NCI-H2029 (cell line): Measurements from ENCODE around the gene CHST3.
"Not testable (repeated sequence)": the region's sequence is repeated elsewhere in the genome, so short reads cannot be mapped to it uniquely, and the experiment has no call there.

Source experiments
- DNase-seq: peaks from one replicate; lab custom pipeline; 2025; lab: John Stamatoyannopoulos, UW

The CHST3 gene

GRCh38 chr10:71964098-71964742, at the start of gene CHST3:
TSS of gene CHST3 (plus strand) at chr10:71964395. CDS start at chr10:72005843, 41,448 bp downstream.
- no peak for DNase-seq

- DNase-seq = no peak
Measured at GRCh38 chr10:71916827-71917226, 47.4 kb upstream of the CHST3 start.

GRCh38 chr10:71918992-71919391, 45.2 kb upstream of the CHST3 start:
- no peak for DNase-seq

- DNase-seq = not testable (repeated sequence)
Measured at GRCh38 chr10:71919956-71920539, 44.1 kb upstream of the CHST3 start.

GRCh38 chr10:71920540-71921323, 43.5 kb upstream of the CHST3 start:
- no peak for DNase-seq

GRCh38 chr10:71921324-71922027, 42.7 kb upstream of the CHST3 start:
- DNase-seq = peak; percentile 1

GRCh38 chr10:71923138-71923692, 41.0 kb upstream of the CHST3 start:
- no peak for DNase-seq

GRCh38 chr10:71924771-71925170, 39.4 kb upstream of the CHST3 start:
- no peak for DNase-seq

GRCh38 chr10:71927159-71927558, 37.0 kb upstream of the CHST3 start:
- DNase-seq = no peak

GRCh38 chr10:71927776-71928592, 36.2 kb upstream of the CHST3 start:
- DNase-seq = no peak

GRCh38 chr10:71931295-71931694, 32.9 kb upstream of the CHST3 start:
- DNase-seq = no peak

GRCh38 chr10:71933651-71934050, 30.5 kb upstream of the CHST3 start:
- DNase-seq = no peak

- no peak for DNase-seq
Measured at GRCh38 chr10:71938211-71938610, 26.0 kb upstream of the CHST3 start.

- no peak for DNase-seq
Measured at GRCh38 chr10:71939304-71939703, 24.9 kb upstream of the CHST3 start.

GRCh38 chr10:71939861-71940474, 24.2 kb upstream of the CHST3 start:
- DNase-seq = no peak

GRCh38 chr10:71940752-71941151, 23.4 kb upstream of the CHST3 start:
- no peak for DNase-seq

- no peak for DNase-seq
Measured at GRCh38 chr10:71941318-71941717, 22.9 kb upstream of the CHST3 start.

- DNase-seq = no peak
Measured at GRCh38 chr10:71945819-71946474, 18.2 kb upstream of the CHST3 start.

- no peak for DNase-seq
Measured at GRCh38 chr10:71946700-71947099, 17.5 kb upstream of the CHST3 start.

GRCh38 chr10:71948496-71949067, 15.6 kb upstream of the CHST3 start:
- no peak for DNase-seq
